Right atrium auricular region (tissue), 2 donors: Measurements from ENCODE around the gene ABHD14A. TPM values are rescaled to one million over a fixed set of nuclear protein-coding genes. Genes with fewer than 3 reads are reported as not detected.
A peak's percentile ranks its signal among the peaks of the same experiment; 100 is the strongest.

Experiments
- DNase-seq: peaks from one replicate; pipeline ENCODE4 v3.0.0-alpha.2; 2019; ENCODE audit warnings: low spot score
- H3K27ac ChIP-seq, 2 donors: fragments of 200-600 bp; sonication (generic); 1 replicate in 1 of 2; 2 replicates in 1 of 2; pipeline ENCODE4 v1.5.1; 2016 to 2019
- H3K27me3 ChIP-seq, 2 donors: fragments of 200-600 bp; sonication (generic); one replicate each; pipeline versions ENCODE4 v1.5.1 to v1.6.0; 2017 to 2019
- H3K36me3 ChIP-seq: fragments of 200-600 bp; sonication (generic); one replicate; pipeline ENCODE4 v1.5.1; 2016
- H3K4me1 ChIP-seq, 2 donors: fragments of 200-600 bp; sonication (generic); one replicate each; pipeline versions ENCODE4 v1.5.1 to v1.6.0; 2017 to 2019
- H3K4me3 ChIP-seq, 2 donors: fragments of 200-600 bp; sonication (generic); 1 replicate in 1 of 2; 2 replicates in 1 of 2; pipeline ENCODE4 v1.5.1; 2017 to 2019; ENCODE audit warnings: mild to moderate bottlenecking in 1 of 2, moderate library complexity in 1 of 2
- H3K9me3 ChIP-seq, 2 donors: fragments of 200-600 bp; sonication (generic); one replicate each; pipeline ENCODE4 v1.5.1; 2019
- CTCF ChIP-seq, 2 donors: fragments of 200-600 bp; sonication (generic); IDR thresholded peaks; one replicate each; pipeline ENCODE4 v1.5.1; 2019; ENCODE audit warnings: antibody characterized with exemption in 2 of 2
- total RNA-seq, 2 donors: library from RNA; depleted of rRNA; stranded (reverse); fragments of >200 nt; gene quantifications; one replicate each; pipeline ENCODE4 v1.1.0, GENCODE V29; 2016

The ABHD14A gene
- total RNA-seq, 2 donors from 2014 or later: 21.0 to 31.3 TPM

DNA sequence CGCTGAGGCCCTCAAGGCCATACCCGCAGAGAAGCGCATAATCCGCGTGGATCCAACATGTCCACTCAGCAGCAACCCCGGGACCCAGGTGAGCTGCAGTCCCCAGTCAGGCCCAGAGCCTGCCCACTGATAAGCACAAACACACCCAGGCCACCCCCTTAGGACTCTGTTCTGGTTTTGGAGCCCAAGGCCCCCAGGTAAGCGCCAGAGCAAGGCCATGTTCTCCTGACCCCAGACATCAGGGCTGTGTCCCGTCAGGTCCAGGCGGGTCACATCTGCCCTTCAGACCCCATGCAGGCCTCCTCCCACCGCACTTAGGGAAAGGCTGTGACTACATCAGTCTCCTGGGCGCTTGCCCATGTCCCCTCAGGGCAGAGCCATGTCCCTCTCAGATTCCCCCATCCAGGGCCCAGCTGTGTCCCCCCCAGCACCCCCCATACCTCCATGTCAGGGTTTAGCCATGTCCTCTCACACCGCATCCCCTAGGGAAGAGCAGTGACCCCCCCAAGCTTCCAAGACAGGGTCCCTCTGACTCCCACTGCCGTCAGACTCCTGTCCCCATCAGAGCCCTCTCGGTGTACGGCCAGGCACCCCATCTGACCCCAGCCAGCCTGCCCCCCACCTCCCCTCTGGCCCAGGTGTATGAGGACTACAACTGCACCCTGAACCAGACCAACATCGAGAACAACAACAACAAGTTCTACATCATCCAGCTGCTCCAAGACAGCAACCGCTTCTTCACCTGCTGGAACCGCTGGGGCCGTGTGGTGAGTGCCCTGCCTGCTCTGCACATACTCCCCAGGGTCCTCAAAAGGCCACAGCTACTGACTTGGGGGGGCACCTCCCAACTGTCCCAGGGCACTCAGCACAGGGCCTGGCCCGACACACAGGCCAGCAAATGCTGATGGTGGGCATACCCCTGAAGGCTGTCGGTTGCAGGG is 31.1 kb upstream of the ABHD14A start:
- Histone ChIP-seq H3K4me3 (peak overlapping the region in 1 of 2 donors; percentile 80), H3K27me3 (no peaks in the 10 kb centered on the region), H3K9me3 (no peaks in the 10 kb centered on the region), H3K27ac (peak overlapping the region; percentile 95 to 96), H3K36me3 (no peaks in the 10 kb centered on the region), H3K4me1 (peaks cover 0 to 32% of the 10 kb centered on the region in 2 donors)
- no peak for TF ChIP-seq CTCF (IDR thresholded peaks at IDR 0.05)
- DNase-seq: no peak

DNA sequence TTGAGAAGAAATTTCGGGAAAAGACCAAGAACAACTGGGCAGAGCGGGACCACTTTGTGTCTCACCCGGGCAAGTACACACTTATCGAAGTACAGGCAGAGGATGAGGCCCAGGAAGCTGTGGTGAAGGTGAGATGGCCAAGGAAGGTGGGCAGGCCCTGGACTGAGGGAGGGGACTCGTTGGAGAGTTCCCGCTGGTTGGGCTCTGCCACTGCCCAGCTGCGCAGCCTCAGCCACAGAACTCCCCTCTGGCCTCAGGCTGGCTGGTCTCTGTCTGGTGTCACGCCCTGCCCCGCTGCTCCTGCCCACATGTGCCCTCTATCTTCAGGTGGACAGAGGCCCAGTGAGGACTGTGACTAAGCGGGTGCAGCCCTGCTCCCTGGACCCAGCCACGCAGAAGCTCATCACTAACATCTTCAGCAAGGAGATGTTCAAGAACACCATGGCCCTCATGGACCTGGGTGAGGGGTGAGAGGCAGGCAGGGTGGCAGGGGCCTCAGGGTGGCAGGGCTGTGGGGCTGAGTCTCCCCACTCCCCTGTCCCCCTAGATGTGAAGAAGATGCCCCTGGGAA is 30.3 kb upstream of the ABHD14A start:
- H3K27ac ChIP-seq: no peak overlapping the region
- H3K9me3 ChIP-seq: no peaks in the 10 kb centered on the region
- H3K36me3 ChIP-seq: no peaks in the 10 kb centered on the region
- no peak overlapping the region for H3K4me3 ChIP-seq
- peaks cover 0 to 32% of the 10 kb centered on the region in 2 donors for H3K4me1 ChIP-seq
- TF ChIP-seq CTCF (IDR thresholded peaks at IDR 0.05): no peak
- DNase-seq: no peak
- H3K27me3 ChIP-seq: no peaks in the 10 kb centered on the region

DNA sequence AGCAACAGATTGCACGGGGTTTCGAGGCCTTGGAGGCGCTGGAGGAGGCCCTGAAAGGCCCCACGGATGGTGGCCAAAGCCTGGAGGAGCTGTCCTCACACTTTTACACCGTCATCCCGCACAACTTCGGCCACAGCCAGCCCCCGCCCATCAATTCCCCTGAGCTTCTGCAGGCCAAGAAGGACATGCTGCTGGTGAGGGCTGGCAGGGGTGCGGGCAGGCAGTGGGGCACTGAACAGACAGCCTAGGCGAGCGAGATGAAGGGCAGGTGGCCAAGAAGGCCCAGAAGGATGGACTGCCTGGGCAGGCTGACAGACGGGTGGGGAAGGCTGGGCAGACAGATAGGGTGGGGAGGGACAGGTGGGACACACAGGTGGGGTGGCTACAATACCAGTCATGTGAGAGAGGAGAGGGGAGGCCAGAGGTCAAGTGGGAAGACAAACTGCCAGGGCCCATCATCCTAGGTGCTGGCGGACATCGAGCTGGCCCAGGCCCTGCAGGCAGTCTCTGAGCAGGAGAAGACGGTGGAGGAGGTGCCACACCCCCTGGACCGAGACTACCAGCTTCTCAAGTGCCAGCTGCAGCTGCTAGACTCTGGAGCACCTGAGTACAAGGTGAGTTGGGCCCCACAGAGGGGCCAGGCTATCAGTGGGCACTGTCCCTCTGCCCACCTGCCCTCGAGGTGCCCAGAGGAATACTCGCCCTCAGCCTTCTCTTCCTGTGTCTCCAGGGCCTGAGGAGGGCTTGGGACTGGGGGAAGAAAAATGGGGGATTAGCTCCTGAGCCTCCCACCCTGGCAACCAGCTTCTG is 29.6 kb upstream of the ABHD14A start:
- peaks cover 0 to 28% of the 10 kb centered on the region in 2 donors for H3K4me1 ChIP-seq
- DNase-seq: no peak
- no peak for TF ChIP-seq CTCF (IDR thresholded peaks at IDR 0.05)
- H3K4me3 ChIP-seq: no peak overlapping the region
- H3K27ac ChIP-seq: no peak overlapping the region
- no peaks in the 10 kb centered on the region for H3K36me3 ChIP-seq
- no peaks in the 10 kb centered on the region for H3K27me3 ChIP-seq
- no peaks in the 10 kb centered on the region for H3K9me3 ChIP-seq

DNA sequence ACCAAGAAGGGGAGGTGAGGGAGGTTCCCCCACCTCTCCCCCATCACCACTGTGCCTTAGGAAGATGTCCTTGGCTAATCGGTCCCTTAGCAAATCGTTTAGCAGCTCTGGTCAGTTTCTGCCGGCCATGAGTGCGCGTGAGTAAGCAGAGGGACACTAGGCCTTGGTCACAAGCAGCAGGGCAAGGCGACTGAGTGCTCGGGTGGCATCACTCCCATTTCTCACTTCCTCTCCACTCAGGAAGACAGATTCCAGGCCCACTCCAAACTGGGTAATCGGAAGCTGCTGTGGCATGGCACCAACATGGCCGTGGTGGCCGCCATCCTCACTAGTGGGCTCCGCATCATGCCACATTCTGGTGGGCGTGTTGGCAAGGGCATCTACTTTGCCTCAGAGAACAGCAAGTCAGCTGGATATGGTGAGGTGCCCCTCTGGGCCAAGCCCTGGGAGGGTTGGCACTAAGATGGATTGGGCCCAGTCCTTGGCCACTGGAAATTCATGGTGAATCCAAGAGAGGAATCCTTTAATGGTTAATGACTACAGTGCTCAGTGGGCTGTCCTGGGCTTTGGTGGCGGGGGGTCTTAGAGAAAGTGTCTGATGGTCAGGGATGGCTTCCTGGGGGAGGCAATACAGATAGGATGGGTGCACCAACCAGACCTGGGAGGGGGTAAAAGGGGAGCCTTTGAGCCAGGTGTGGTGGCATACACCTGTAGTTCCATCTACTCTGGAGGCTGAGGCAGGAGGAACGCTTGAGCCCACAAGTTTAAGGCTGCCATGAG is 28.7 kb upstream of the ABHD14A start:
- no peak for TF ChIP-seq CTCF (IDR thresholded peaks at IDR 0.05)
- H3K36me3 ChIP-seq: no peaks in the 10 kb centered on the region
- H3K4me1 ChIP-seq: peaks cover 0 to 19% of the 10 kb centered on the region in 2 donors
- H3K27ac ChIP-seq: no peak overlapping the region
- no peak for DNase-seq
- H3K4me3 ChIP-seq: no peak overlapping the region
- no peaks in the 10 kb centered on the region for H3K9me3 ChIP-seq
- H3K27me3 ChIP-seq: no peaks in the 10 kb centered on the region

- H3K36me3 ChIP-seq: no peaks in the 10 kb centered on the region
- H3K4me1 ChIP-seq: peaks cover 0 to 14% of the 10 kb centered on the region in 2 donors
Measured at GRCh38 chr3:51946796-51947195, 28.1 kb upstream of the ABHD14A start.

More at GRCh38 chr3:51946796-51947195, 28.1 kb upstream of the ABHD14A start:
- TF ChIP-seq CTCF (IDR thresholded peaks at IDR 0.05): no peak
- no peaks in the 10 kb centered on the region for H3K9me3 ChIP-seq
- no peaks in the 10 kb centered on the region for H3K27me3 ChIP-seq
- no peak for DNase-seq
- no peak overlapping the region for H3K27ac ChIP-seq
- H3K4me3 ChIP-seq: no peak overlapping the region
